Cardiac fibroblast (primary cell): ENCODE measurements around the gene ABCA6.

Experiments
- DNase-seq, 2 donors: peaks; one replicate each; pipeline versions ENCODE4 v3.0.0 to v3.0.0-alpha.2; 2010; ENCODE audit warnings: low read depth in 2 of 2
- H3K4me3 ChIP-seq, 2 donors: replicated peaks in 1 of 2; 1 replicate in 1 of 2; 2 replicates in 1 of 2; pipeline ENCODE4 v1.5.1; 2011; ENCODE audit warnings: low read depth in 2 of 2, low read length in 2 of 2, mild to moderate bottlenecking in 2 of 2, moderate library complexity in 1 of 2
- CTCF ChIP-seq: IDR thresholded peaks from one replicate; pipeline ENCODE4 v1.5.1; 2011; ENCODE audit warnings: low read depth, mild to moderate bottlenecking, low read length, inconsistent platforms

Gene ABCA6

GRCh38 chr17:69067274-69068047, 74.2 kb downstream of the ABCA6 start:
- TF ChIP-seq CTCF: peak; percentile 1
- H3K4me3 ChIP-seq: no peak overlapping the region
- no peak for DNase-seq

- no peak for DNase-seq
- no peak overlapping the region for H3K4me3 ChIP-seq
Measured at GRCh38 chr17:69066482-69066881, 75.2 kb downstream of the ABCA6 start.

GRCh38 chr17:69065113-69065512, 76.6 kb downstream of the ABCA6 start:
- TF ChIP-seq CTCF: no peak
- H3K4me3 ChIP-seq: no peak overlapping the region
- DNase-seq: no peak

More at GRCh38 chr17:69066482-69066881, 75.2 kb downstream of the ABCA6 start:
- TF ChIP-seq CTCF: no peak

GRCh38 chr17:69064476-69064875, 77.2 kb downstream of the ABCA6 start:
- TF ChIP-seq CTCF: no peak
- DNase-seq: no peak
- no peak overlapping the region for H3K4me3 ChIP-seq

GRCh38 chr17:69064001-69064400, 77.7 kb downstream of the ABCA6 start:
- no peak for DNase-seq
- H3K4me3 ChIP-seq: no peak overlapping the region
- TF ChIP-seq CTCF: no peak

- no peak for TF ChIP-seq CTCF
- DNase-seq: peak in 1 of 2 donors; percentile 56
- H3K4me3 ChIP-seq: no peak overlapping the region
Measured at GRCh38 chr17:69062860-69063581, 78.7 kb downstream of the ABCA6 start.
